Measurements from ENCODE around the gene NCOA3.

- TF ChIP-seq CTCF (conservative IDR thresholded peaks at IDR 0.05 in 1 of 2, IDR thresholded peaks at IDR 0.05 in 1 of 2; ENCODE audit: low read depth in 1 of 2, low read length in 2 of 2) (no peak), EZH2 (IDR thresholded peaks at IDR 0.05; ENCODE audit: low read length, missing control alignments) (no peak)
Observed at GRCh38 chr20:47501116-47501481, 588 bp upstream of the NCOA3 start.
